ENCODE data around the gene PADI1.

Gene PADI1

DNA sequence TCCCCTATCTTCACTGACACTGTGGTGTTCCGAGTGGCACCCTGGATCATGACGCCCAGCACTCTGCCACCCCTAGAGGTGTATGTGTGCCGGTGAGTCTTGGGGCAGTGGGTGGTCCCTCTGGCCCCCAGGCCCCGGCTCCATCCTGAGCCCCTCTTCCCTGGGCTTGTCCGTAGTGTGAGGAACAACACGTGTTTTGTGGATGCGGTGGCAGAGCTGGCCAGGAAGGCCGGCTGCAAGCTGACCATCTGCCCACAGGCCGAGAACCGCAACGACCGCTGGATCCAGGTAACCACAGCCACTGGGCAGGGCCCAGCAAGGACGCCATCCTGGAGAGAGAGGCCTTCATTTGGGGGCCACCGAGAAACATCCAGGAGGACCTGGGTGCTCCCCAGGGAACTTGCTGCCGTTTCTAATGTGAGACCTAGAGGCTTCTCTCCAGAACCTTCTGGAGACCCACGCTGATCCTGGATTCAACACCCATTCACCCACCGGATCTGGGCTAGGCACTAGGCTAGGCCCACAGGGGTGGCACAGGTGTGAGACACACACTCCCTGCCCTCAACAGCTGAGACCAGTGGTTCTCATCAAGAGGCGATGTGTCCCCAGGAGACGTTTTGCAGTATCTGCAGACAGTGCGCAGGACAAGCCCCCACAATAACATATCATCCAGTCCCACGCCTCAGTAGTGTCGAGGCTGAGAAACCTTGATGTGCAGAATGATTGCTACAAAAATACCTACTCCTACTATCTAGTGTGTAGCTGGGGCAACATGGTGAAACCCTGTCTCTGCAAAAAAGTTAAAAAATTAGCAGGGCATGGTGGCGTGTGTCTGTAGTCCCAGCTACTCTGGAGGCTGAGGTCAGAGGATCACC is 66.2 kb downstream of the PADI1 start:
- DNase-seq (ENCODE audit: low read depth): no peak

DNA sequence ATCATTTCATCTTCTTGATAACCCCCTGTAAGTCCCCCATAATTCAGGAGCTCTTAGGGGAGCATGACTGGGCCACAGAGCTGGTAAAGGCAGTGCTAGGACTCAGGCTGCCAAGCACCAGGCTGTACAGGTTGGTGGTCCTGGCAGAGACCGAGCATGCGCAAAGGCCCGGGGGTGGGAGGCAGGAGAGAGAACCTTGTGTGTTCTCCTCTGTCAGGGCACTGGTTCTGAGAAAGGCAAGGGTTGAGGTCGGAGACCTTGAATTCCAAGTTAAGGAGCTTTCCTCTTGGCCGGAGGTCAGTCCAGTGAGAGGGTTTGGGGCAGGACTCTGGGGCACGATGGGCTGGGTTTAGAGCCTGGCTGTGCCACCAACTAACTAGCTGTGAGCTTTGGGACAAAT is 67.1 kb downstream of the PADI1 start:
- no peak for DNase-seq (ENCODE audit: low read depth)

DNA sequence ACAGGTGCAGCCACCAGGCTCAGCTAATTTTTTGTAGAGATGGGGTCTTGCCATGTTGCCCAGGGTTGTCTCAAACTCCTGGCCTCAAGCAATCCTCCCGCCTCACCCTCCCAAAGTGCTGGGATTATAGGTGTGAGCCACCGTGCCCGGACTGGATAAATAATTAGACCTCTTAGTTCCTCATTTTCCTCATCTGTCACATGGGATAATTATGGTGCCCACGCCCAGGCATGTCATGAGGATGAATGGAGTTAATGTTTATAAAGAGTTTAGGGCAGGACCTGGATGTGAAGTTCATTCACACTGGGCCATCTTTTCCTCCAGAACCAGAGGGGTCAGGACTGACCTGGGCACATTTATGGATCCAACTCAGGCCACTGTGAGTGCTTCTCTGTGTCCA is 67.7 kb downstream of the PADI1 start:
- no peak for DNase-seq (ENCODE audit: low read depth)

DNA sequence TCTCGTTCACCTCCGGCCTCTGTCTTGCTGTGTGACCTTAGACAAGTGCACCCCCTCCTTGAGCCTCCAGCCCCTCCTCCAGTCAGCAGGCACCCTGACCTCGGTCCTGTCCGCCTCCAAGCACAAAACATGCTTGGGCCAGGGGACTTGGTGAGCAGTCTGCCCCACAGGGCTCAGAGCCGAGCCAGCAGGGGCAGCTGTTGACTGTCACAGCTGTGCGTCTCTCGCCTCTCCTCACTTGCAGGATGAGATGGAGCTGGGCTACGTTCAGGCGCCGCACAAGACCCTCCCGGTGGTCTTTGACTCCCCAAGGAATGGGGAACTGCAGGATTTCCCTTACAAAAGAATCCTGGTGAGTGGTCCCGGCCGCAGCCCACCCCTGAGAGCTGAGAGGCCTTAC is 68.2 kb downstream of the PADI1 start:
- no peak for DNase-seq (ENCODE audit: low read depth)

DNA sequence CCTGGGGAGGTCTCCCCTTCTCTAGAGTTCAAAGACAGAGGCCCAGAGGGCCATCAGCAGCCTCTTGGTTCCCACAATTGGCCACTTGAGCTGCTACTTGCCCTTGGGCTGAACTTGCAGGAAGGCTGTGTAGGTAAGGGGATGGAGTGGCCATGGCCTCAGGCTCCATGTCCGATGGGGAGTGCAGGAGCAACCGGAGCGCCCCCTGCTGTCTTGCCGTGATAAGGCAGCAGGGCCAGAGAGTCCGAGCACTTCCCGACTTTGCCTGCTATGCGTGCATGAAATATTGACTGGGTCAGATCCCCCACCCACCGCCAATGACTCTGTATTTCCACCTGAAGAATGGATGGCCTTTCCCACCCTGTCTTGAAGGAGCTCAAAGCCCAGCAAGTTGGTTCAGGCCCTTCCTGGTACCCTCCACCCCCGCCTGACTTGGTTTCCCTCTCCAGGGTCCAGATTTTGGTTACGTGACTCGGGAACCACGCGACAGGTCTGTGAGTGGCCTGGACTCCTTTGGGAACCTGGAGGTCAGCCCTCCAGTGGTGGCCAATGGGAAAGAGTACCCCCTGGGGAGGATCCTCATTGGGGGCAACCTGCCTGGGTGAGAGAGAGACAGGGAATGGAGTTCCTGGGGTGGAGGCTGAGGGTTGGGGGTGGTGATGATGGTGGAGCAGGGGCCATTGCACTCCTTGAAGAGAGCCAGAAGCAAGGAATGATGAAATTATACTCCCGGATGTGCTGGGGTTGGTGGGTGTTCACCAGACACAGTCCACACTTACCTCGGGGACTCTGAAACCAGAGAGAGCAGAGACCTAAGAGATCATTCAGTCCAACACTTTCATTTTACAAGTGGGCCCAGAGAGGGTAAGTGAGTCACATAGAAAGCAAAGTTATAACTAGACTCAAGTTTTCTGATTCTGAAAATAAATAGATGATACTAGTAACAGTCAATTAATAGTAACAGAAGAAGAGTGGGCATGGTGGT is 69.5 kb downstream of the PADI1 start:
- no peak for DNase-seq (ENCODE audit: low read depth)

DNA sequence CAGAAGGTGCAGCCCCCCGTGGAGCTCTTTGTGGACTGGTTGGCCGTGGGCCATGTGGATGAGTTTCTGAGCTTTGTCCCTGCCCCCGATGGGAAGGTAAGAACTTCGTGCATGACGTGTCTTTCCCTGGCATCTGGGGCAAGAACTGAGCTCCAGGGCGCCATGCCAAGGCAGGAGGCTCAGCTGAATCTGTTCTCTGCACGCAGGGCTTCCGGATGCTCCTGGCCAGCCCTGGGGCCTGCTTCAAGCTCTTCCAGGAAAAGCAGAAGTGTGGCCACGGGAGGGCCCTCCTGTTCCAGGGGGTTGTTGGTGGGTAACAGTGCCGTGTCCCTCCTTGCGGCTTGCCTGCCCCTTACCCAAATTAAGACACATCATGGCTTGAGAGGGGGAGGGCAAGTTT is 71.6 kb downstream of the PADI1 start:
- DNase-seq (ENCODE audit: low read depth): no peak

DNA sequence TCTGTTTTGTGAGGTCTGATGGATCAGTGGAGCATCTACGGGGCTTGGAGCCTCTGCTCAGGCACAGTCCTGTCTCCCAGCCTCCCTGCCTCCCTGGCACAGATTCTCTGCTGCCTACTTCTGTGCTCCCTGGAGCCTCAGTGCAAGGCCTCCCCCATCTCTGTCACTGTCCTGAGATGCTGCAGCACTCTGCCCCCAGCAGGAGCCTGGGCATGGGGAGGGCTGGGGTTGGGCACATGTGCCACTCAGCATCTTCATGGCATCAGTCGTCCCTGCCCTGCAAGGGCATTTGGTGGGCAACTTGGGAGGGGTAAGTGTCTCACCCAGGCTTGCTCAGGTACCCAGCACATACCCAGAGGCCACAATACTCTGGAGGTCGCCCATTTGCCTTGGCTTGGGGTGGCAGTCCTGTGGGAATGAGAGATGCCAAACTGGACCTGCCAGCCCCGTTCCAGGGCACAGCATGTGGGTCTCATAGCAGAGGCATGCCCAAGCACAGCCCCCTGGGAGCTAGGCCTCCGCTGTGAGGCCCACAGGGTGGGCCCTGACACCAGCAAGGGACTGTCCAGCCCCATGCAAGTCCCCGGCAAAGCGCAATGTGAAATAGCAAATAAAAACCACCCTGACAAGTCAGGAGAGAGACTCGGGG is 72.7 kb downstream of the PADI1 start:
- no peak for DNase-seq (ENCODE audit: low read depth)

DNA sequence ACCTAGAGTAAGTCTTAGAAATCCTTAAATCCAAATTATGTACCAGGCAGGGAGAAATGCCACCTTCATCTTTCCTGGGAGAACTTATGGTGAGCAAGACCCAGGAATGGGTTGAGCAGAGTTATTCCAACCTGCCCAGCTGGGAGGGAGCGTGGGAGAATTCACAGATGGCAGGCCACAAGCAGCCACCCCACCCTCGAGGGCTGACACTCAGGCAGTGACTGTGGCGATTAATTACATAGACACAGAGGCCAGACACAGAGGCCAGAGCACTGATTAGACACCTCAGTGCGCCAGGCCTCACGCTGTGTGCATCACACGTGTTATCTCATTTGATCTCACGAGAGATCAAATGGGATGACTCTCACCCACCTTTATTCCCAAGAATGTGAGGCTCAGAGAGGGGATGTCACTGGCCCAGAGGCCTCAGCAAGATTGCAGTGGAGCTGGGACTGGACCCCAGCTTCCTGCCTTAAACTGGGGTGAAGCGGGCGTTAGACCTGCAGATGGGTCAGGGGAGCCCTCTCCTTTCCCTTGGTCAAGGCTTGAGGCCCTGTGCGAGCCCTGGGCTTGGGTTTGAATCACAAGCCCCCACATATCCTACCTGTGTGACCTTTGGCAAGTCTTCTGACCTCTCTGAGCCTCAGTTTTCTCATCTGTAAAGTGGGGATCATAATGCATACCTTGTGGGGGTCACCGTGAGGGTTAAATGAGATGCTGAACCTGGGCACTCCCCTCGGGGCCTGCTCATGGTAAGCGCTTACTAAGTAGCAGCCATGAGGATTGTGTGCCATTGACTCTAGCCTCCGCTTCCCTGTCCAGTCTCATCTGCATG is 74.3 kb downstream of the PADI1 start:
- no peak for DNase-seq (ENCODE audit: low read depth)

DNA sequence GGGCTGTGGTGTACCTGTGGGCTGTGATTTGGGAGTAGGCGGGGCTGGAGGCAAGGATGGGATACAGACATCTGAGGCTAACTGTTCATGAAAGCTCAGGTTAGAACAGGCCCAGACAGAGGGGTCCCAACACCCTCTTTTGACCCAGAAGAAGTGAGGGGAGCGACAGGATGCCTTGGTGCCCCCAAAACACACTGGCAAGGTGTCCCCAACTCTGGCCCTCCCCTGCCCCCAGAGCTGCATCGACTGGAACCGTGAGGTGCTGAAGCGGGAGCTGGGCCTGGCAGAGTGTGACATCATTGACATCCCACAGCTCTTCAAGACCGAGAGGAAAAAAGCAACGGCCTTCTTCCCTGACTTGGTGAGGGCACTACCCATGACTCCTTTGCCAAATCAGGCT is 75.5 kb downstream of the PADI1 start:
- DNase-seq (ENCODE audit: low read depth): no peak

DNA sequence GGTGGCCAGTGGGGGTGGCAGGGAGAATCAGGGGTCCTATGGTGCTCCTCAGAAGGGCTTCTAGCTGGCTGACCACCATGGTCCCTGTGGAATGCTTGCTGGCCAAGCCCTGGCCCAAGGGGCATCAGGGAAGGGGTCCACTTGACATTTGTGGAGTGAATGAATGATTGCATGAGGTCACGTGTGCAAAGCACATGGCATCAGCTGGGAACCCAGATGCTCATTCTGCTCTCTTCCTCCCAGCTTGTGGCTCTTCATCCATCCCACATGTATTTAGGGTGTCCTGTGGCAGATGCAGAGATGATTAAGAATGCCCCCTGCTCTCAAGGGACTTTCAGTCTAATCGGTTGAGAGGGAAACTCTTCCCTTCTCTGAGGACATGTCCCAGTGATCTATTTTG is 76.0 kb downstream of the PADI1 start:
- DNase-seq (ENCODE audit: low read depth): no peak

DNA sequence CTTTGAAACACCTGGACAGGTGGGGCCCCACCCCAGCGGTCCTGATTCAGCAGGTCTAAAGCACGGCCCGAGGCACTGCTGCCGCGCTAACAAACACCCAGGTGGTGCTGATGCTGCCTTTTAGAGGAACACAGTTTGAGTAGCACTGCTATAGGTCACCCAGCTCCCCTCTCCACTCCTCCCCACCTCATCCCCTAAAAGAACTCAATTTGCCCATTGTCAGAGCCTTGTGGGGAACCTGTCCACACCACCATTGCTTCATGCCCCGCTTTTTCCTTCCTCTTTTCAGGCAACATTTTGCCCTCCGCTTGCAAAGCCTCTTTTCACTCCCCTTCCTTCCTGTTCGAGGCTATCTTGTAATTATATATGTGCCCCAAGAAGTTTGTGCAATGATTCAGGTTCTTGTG is 76.8 kb downstream of the PADI1 start:
- no peak for DNase-seq (ENCODE audit: low read depth)

DNA sequence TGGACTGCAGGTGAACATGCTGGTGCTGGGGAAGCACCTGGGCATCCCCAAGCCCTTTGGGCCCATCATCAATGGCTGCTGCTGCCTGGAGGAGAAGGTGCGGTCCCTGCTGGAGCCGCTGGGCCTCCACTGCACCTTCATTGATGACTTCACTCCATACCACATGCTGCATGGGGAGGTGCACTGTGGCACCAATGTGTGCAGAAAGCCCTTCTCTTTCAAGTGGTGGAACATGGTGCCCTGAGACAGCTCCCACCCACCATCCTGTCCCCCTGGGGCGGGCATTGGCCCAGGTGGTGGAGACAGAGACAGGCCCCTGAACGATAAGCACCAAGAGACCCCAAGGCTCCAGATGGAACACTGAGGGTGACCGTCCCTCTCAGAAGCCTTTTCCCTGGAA is 77.9 kb downstream of the PADI1 start:
- no peak for DNase-seq (ENCODE audit: low read depth)

DNA sequence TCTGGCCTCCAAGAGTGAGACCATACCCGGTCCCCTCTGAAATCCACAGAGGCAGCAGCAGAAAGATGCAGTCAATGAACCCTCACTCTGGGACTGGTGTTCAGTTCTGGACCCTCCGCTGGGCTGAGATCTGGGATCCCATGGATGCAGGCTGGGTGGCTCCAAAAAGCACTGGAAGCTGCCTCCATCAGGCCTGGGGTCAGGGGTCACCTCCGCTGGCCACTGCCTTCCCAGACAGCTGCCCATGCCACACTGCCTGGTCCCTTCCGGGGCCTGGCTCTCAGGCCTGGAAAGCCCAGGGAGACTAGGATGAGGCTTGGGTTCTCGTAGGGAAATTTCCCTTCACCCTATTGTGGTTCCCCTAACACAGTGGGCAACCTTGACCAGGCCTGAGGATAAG is 81.7 kb downstream of the PADI1 start:
- no peak for DNase-seq (ENCODE audit: low read depth)

DNA sequence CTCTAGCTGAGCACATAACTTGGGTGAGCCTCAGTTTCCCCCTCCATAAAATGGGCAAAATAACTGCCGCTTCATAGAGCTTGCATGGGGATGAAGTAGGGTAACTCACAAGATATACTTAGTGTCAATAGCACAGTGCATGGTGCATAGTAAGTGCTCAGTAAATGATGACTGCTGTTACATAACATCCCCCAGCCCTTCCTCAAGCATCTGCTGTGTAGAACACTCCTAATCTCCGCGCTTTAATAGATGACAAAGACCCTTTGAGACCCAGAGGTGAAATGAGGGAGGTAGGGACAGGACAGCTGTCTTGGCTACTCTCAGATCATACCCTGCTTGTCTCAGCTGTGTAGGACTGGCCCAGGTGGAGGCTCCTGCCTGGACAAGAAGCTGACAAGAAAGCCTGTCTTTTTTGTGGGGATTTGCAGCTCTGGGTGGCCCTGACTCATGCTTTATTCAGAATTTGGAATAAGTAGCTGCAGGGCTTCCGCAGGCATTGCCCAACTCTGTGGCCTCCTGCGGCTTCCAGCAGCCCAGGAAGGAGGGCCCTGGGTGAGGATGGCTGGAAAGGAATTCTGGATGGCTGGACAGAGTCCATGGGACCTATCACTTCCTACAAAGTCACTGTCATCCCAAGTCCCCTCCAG is 82.3 kb downstream of the PADI1 start:
- peak; percentile 17 for DNase-seq (ENCODE audit: low read depth)

DNA sequence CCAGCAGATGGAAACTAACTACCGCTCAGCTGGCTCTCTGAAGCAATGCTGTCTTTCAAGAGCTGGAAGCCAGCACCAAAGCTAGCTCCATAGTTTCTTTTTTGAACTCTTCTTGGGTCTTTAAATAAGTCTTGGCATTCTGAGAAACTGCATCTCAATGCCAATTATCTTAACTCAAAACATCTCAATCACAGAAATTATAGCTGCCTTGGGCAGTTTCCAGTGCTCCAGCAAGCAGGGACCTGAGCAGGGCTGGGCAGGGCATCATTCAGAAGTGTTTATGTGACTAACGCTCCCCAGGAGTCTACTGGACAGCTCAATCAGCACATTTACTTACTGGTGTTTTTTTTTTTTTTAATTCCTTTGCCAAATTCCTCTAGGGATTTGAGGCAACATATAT is 84.8 kb downstream of the PADI1 start:
- peak; percentile 31 for DNase-seq (ENCODE audit: low read depth)

DNA sequence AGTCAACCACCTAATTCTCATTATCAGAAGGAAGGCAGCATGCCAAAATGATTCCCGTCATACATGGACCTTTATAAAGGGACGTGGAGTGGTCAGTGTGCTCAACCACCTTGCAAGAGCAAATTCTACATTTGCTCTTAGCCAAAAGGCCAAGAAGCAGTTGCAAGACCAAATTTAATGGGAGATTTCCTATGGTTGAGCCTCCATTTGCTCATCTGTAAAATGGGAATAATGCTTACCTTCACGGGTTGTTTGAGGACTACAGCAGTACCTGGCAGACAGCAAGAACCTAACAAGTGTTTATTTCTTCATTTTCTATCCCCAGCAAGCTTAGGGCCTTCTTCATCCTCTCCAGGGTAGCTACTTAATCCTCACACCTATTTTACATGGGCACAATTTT is 85.6 kb downstream of the PADI1 start:
- DNase-seq (ENCODE audit: low read depth): no peak

DNA sequence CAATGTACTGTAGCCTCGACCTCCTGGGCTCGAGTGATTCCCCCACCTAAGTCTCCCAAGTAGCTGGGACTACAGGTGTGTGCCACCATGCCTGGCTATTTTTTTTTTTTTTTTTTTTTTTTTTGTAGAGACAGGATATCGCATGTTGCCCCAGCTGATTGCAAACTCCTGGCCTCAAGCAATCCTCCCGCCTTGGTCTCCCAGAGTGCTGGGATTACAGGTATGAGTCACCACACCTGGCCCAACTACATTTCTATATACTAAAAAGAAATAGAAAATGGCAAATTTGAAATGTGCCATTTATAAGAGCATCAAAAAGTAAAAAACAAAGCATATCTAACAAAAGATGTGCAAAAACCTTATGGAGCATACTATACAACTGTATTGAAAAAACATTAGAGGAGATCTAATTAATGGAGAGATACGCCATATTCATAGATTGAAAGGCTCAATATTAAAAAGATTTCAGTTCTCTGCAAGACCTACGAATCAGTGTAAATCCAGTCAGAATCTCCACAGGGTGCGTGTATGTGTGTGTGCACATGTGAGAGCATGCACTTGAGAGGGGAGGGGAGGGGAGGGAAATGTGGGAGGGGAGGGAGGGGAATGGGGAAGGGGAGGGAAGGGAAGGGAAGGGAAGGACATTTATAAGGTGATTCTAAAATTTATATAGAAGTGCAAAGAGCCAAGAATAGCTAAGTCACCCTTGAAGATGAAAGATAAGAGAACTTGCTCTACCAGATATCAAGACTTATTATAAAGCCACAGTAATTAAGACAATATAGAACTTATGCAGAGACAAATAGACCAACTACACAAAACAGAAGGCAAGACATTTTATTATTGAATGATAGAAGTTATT is 87.6 kb downstream of the PADI1 start:
- DNase-seq (ENCODE audit: low read depth): no peak

DNA sequence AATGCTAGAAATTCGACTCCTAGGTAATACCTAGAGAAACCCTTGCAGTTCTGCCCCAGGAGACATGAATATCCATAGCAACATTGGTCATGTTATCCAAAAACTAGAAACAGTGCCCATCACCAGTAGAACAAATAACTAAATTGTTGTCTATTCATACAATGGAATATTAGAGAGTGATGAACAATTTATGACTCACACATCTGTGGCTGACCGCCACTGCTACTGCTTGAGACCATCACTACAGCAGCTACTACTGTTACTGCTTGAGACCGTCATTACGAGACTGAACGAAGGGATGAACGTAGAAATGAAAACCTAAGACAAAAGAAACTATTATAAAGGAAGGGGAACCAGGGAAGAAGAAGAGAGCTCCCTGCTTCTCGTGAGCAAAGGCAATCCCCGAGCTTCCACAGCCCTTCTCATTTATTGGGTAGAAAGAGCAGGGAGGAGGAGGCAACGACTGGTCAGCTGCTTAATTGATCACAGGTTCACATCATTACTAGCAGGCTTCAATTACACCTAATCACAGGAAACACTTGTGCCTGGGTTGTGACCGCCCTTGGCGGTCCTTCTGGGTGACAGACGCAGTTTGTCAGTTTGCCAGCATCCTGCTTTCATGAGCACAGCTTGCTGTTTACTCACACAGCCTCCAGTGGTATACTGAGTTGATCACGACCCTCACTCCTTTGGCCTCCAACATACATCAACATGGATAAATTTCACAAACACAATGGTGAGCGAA is 88.9 kb downstream of the PADI1 start:
- no peak for DNase-seq (ENCODE audit: low read depth)

DNA sequence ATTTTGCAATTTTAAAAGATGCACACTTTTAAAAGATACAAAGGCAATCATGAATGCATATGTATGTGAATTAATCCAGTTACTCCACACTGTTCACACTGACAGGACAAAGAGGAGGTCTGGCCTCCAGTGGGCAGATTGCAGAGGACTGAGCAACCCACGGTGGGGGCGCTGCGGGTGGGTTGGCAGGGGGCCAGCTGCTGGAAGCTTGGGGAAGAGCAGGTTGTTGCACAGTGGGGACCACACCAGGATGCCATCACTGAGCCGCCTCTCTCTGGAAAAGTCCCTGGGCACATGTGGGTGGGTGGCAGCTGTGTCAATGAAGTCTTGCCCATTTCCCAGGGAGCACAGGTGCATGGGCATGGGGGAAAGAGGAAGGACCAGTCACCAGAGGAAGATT is 90.4 kb downstream of the PADI1 start:
- no peak for DNase-seq (ENCODE audit: low read depth)

Measured in fibroblast of the conjunctiva (primary cell).